Neural cell (in vitro differentiated cells): ENCODE measurements around the gene SELL.

Experiments
- EZH2 ChIP-seq: fragments of 200-600, 300-800 bp; shearing (Covaris generic), sonication (generic); IDR thresholded peaks from 2 replicates; pipeline ENCODE4 v1.6.1; 2014; ENCODE audit warnings: antibody characterized with exemption, low read length, borderline replicate concordance, mild to moderate bottlenecking; ENCODE audit not compliant: insufficient read depth, poor library complexity, severe bottlenecking
- POLR2AphosphoS5 ChIP-seq: IDR thresholded peaks from 2 replicates; pipeline ENCODE4 v1.6.1; 2012

GRCh38 chr1:169739980-169740379 is 28.6 kb upstream of the SELL start:
- no peak for TF ChIP-seq POLR2AphosphoS5
- no peak for TF ChIP-seq EZH2
